OCI-LY1 (cell line): ENCODE measurements around the gene LRRFIP1.

ENCODE experiments used
- EZH2 ChIP-seq: fragments of 200-600 bp; sonication (generic), shearing (Covaris generic); IDR thresholded peaks from 2 replicates; pipeline ENCODE4 v1.8.0; 2017; ENCODE audit warnings: borderline replicate concordance, mixed run types, mild to moderate bottlenecking, antibody characterized with exemption, low read length, moderate library complexity, mixed read lengths
- TF ChIP-seq, protein P1 (sequence below): fragments of 200-600 bp; sonication (generic), shearing (Covaris generic); IDR thresholded peaks from 2 replicates; pipeline ENCODE4 v1.5.1; 2017; ENCODE audit warnings: mild to moderate bottlenecking, antibody characterized with exemption, low read length, moderate library complexity, mixed read lengths

DNA sequence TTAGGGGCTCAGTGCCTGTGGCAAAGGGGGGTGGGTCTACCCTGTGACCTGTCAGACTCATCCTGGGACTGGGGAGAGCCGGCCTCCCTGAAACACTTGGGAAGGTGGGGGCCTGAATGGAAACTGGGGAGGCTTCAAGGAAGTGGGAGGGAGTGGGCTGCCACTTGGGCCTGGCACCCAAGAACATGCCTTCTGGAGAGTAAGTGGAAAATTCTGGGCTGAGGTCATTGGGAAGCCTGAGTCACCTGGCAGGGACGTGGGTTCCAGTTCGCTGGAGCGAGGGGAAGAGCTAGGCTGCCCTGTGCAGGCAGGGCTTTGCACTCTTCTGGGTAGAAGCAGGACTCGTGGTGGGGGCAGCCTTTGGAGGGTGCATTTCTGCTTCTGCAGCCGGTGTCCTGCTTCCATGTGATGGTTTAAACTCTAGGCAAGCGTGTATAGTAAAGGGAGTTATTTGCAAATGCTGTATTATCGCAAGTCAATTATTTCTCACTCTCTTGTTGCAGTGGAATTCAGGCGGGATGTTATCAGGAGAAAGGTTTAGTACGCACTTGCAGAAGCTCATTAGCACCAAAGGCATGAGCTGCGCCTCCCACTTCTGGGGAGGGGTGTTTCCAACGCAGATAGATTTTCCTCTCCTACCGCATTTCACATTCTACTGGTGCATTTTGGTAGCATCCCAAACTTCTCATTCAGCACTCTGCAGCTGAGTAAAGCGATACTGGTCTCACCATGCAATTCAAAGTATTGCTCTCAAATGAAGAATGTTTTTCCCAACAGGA is 3.8 kb downstream of the LRRFIP1 start:
- no peak for TF ChIP-seq EZH2
- TF ChIP-seq, protein P1, sequence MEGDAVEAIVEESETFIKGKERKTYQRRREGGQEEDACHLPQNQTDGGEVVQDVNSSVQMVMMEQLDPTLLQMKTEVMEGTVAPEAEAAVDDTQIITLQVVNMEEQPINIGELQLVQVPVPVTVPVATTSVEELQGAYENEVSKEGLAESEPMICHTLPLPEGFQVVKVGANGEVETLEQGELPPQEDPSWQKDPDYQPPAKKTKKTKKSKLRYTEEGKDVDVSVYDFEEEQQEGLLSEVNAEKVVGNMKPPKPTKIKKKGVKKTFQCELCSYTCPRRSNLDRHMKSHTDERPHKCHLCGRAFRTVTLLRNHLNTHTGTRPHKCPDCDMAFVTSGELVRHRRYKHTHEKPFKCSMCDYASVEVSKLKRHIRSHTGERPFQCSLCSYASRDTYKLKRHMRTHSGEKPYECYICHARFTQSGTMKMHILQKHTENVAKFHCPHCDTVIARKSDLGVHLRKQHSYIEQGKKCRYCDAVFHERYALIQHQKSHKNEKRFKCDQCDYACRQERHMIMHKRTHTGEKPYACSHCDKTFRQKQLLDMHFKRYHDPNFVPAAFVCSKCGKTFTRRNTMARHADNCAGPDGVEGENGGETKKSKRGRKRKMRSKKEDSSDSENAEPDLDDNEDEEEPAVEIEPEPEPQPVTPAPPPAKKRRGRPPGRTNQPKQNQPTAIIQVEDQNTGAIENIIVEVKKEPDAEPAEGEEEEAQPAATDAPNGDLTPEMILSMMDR: no peak
